ENCODE measurements around the gene ASB5. TPM values are rescaled to one million over a fixed set of nuclear protein-coding genes. Genes with fewer than 3 reads are reported as not detected.
"Not testable (repeated sequence)": the region's sequence is repeated elsewhere in the genome, so short reads cannot be mapped to it uniquely, and the experiment has no call there.

Gene ASB5
- polyA plus RNA-seq, 1 donor (not counting 4 experiments of a cell fraction or from before 2014, with no cell fraction given): not detected

DNA sequence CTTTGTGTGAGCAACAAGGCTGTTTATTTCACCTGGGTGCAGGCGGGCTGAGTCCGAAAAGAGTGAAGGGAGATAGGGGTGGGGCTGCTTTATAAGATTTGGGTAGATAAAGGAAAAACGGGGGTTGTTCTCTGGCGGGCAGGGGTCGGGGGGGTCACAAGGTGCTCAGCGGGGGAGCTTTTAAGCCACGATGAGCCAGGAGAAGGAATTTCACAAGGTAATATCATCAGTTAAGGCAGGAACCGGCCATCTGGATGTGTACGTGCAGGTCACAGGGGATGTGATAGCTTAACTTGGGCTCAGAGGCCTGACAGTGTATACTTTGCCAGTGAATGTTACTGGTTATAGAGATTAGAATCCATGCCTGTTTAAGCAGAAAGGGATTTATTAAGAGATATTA, 31.0 kb upstream of the ASB5 start:
- no peaks in the 10 kb centered on the region for H3K9me3 ChIP-seq (ENCODE audit: control insufficient read depth, low read depth, low read length)
- FAIRE-seq (no peak), DNase-seq (ENCODE audit: low read depth, low spot score) (no peak)
- H3K36me3 ChIP-seq (ENCODE audit: control insufficient read depth in 2 of 2, extremely low read depth in 1 of 2, insufficient read depth in 2 of 2, low read length in 2 of 2): no peaks in the 10 kb centered on the region
- no peaks in the 10 kb centered on the region for H3K79me2 ChIP-seq (ENCODE audit: control insufficient read depth, insufficient read depth, low read length)
- dilution Hi-C loops (cut with MboI; ENCODE audit: extremely low pct_ligation_motif_present, low sequenced_read_pairs): no loop called here
- H4K20me1 ChIP-seq (ENCODE audit: control insufficient read depth, extremely low read depth, insufficient read depth, low read length): no peaks in the 10 kb centered on the region
- H3K9me1 ChIP-seq (ENCODE audit: control insufficient read depth, extremely low read depth, insufficient read depth, low read length): no peaks in the 10 kb centered on the region
- no peak overlapping the region for H3K9ac ChIP-seq (ENCODE audit: control insufficient read depth, extremely low read depth, insufficient read depth, low read length)
- no peak for TF ChIP-seq EZH2 (IDR thresholded peaks at IDR 0.05; ENCODE audit: low read length)
- TF ChIP-seq, protein P1, sequence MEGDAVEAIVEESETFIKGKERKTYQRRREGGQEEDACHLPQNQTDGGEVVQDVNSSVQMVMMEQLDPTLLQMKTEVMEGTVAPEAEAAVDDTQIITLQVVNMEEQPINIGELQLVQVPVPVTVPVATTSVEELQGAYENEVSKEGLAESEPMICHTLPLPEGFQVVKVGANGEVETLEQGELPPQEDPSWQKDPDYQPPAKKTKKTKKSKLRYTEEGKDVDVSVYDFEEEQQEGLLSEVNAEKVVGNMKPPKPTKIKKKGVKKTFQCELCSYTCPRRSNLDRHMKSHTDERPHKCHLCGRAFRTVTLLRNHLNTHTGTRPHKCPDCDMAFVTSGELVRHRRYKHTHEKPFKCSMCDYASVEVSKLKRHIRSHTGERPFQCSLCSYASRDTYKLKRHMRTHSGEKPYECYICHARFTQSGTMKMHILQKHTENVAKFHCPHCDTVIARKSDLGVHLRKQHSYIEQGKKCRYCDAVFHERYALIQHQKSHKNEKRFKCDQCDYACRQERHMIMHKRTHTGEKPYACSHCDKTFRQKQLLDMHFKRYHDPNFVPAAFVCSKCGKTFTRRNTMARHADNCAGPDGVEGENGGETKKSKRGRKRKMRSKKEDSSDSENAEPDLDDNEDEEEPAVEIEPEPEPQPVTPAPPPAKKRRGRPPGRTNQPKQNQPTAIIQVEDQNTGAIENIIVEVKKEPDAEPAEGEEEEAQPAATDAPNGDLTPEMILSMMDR (optimal IDR thresholded peaks at IDR 0.05 in 1 of 3, IDR thresholded peaks at IDR 0.05 in 1 of 3, conservative IDR thresholded peaks at IDR 0.05 in 1 of 3; ENCODE audit: extremely low read depth in 1 of 3, insufficient read depth in 2 of 3, low read length in 3 of 3): no peak
- no peaks in the 10 kb centered on the region for H3K27me3 ChIP-seq (ENCODE audit: control insufficient read depth, extremely low read depth, insufficient read depth, low read length)
- no peak overlapping the region for H3K4me2 ChIP-seq (ENCODE audit: control insufficient read depth, extremely low read depth, insufficient read depth, low read depth, low read length)
- no peak overlapping the region for H3K27ac ChIP-seq (ENCODE audit: control insufficient read depth, insufficient read depth, low read length)
- H3K4me3 ChIP-seq (ENCODE audit: control insufficient read depth in 2 of 3, extremely low read depth in 1 of 3, insufficient read depth in 2 of 3, low read depth in 1 of 3, low read length in 3 of 3): no peak overlapping the region
- H2AFZ ChIP-seq (ENCODE audit: control insufficient read depth, low read length): no peak overlapping the region
- peaks cover 6% of the 10 kb centered on the region for H3K4me1 ChIP-seq (ENCODE audit: control insufficient read depth, extremely low read depth, insufficient read depth, low read length)

DNA sequence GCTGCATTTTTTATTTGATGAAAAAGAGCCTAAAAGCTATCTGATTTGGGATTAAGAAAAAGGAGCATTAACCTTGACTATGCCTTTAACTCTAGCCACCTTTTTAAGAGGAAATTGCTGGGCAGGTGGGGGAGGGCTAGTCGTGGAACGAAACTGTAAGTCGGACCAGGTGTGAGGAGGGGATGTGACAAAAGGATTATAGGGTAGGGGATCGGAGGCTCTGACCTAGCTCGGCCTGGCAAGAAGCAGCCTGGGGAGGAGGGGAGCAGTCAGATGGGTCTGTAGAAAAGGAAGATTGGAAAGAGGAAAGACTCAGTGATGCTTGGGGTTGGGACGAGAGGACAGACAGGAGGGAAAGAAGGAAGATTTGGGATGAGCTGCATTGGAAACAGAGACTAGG, 29.6 kb upstream of the ASB5 start:
- no peak overlapping the region for H3K4me3 ChIP-seq (ENCODE audit: control insufficient read depth in 2 of 3, extremely low read depth in 1 of 3, insufficient read depth in 2 of 3, low read depth in 1 of 3, low read length in 3 of 3)
- no peak for DNase-seq (ENCODE audit: low read depth, low spot score)
- no peaks in the 10 kb centered on the region for H3K9me3 ChIP-seq (ENCODE audit: control insufficient read depth, low read depth, low read length)
- H4K20me1 ChIP-seq (ENCODE audit: control insufficient read depth, extremely low read depth, insufficient read depth, low read length): no peaks in the 10 kb centered on the region
- H3K4me1 ChIP-seq (ENCODE audit: control insufficient read depth, extremely low read depth, insufficient read depth, low read length): peaks cover 6% of the 10 kb centered on the region
- no peaks in the 10 kb centered on the region for H3K79me2 ChIP-seq (ENCODE audit: control insufficient read depth, insufficient read depth, low read length)
- no peaks in the 10 kb centered on the region for H3K9me1 ChIP-seq (ENCODE audit: control insufficient read depth, extremely low read depth, insufficient read depth, low read length)
- H3K36me3 ChIP-seq (ENCODE audit: control insufficient read depth in 2 of 2, extremely low read depth in 1 of 2, insufficient read depth in 2 of 2, low read length in 2 of 2): no peaks in the 10 kb centered on the region
- no peak overlapping the region for H3K27ac ChIP-seq (ENCODE audit: control insufficient read depth, insufficient read depth, low read length)
- no peak for FAIRE-seq
- H2AFZ ChIP-seq (ENCODE audit: control insufficient read depth, low read length): no peak overlapping the region
- H3K4me2 ChIP-seq (ENCODE audit: control insufficient read depth, extremely low read depth, insufficient read depth, low read depth, low read length): no peak overlapping the region
- no peak overlapping the region for H3K9ac ChIP-seq (ENCODE audit: control insufficient read depth, extremely low read depth, insufficient read depth, low read length)
- dilution Hi-C loops (cut with MboI; ENCODE audit: extremely low pct_ligation_motif_present, low sequenced_read_pairs): no loop called here
- no peaks in the 10 kb centered on the region for H3K27me3 ChIP-seq (ENCODE audit: control insufficient read depth, extremely low read depth, insufficient read depth, low read length)
- no peak for TF ChIP-seq EZH2 (IDR thresholded peaks at IDR 0.05; ENCODE audit: low read length)
- TF ChIP-seq, protein P1 (optimal IDR thresholded peaks at IDR 0.05 in 1 of 3, IDR thresholded peaks at IDR 0.05 in 1 of 3, conservative IDR thresholded peaks at IDR 0.05 in 1 of 3; ENCODE audit: extremely low read depth in 1 of 3, insufficient read depth in 2 of 3, low read length in 3 of 3): no peak

DNA sequence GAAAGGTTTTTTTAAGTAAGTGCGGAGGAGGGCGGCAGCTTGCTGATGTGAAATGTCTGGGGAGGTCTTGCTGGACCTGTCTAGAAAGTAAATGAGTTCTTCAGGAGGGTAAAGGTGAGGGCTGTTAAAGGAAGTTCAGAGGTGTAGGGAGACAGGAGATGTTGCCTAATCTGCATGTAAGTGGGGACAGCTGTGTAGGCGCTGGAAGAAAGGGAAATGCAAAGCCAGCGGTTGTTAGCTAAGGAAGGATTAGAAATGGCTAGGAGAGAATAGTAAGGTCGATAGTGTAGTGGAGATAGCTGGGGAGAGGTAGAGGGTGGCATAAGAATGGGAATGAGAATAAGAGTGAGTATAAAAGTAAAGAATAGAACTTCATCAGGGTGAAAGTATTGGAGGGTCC, 26.9 kb upstream of the ASB5 start:
- H3K4me1 ChIP-seq (ENCODE audit: control insufficient read depth, extremely low read depth, insufficient read depth, low read length); H3K9me1 ChIP-seq (ENCODE audit: control insufficient read depth, extremely low read depth, insufficient read depth, low read length); H3K9me3 ChIP-seq (ENCODE audit: control insufficient read depth, low read depth, low read length); FAIRE-seq; H3K79me2 ChIP-seq (ENCODE audit: control insufficient read depth, insufficient read depth, low read length); dilution Hi-C loops (cut with MboI; ENCODE audit: extremely low pct_ligation_motif_present, low sequenced_read_pairs); DNase-seq (ENCODE audit: low read depth, low spot score); H3K36me3 ChIP-seq (ENCODE audit: control insufficient read depth in 2 of 2, extremely low read depth in 1 of 2, insufficient read depth in 2 of 2, low read length in 2 of 2); H3K9ac ChIP-seq (ENCODE audit: control insufficient read depth, extremely low read depth, insufficient read depth, low read length); H3K27me3 ChIP-seq (ENCODE audit: control insufficient read depth, extremely low read depth, insufficient read depth, low read length); H4K20me1 ChIP-seq (ENCODE audit: control insufficient read depth, extremely low read depth, insufficient read depth, low read length); H3K27ac ChIP-seq (ENCODE audit: control insufficient read depth, insufficient read depth, low read length); H3K4me2 ChIP-seq (ENCODE audit: control insufficient read depth, extremely low read depth, insufficient read depth, low read depth, low read length); H2AFZ ChIP-seq (ENCODE audit: control insufficient read depth, low read length); H3K4me3 ChIP-seq (ENCODE audit: control insufficient read depth in 2 of 3, extremely low read depth in 1 of 3, insufficient read depth in 2 of 3, low read depth in 1 of 3, low read length in 3 of 3): not testable (repeated sequence)

Data from keratinocyte (primary cell).